ENCODE results near the gene HEATR5A. TPM values are rescaled to one million over a fixed set of nuclear protein-coding genes. Genes with fewer than 3 reads are reported as not detected.

HEATR5A gene
- total and polyA plus RNA-seq, 2 donors from 2014 or later: 8.0 to 30.4 TPM

GRCh38 chr14:31395572-31396205 lies 24.7 kb downstream of the HEATR5A start:
- no peak overlapping the region for H3K9ac ChIP-seq (ENCODE audit: low read length in 3 of 3)
- H3K4me1 ChIP-seq (ENCODE audit: control insufficient read depth in 2 of 3, insufficient read depth in 2 of 3, low read depth in 1 of 3, low read length in 3 of 3): no peaks in the 10 kb centered on the region
- H3K4me3 ChIP-seq (ENCODE audit: low read length in 3 of 3): no peak overlapping the region
- TF ChIP-seq CTCF (IDR thresholded peaks at IDR 0.05; ENCODE audit: borderline replicate concordance, extremely low read depth, insufficient read depth): no peak
- intact Hi-C loops (cut with DNase I): no loop called here
- no peak for DNase-seq
- no peaks in the 10 kb centered on the region for H3K27me3 ChIP-seq (ENCODE audit: control insufficient read depth, insufficient read depth, low read length)
- no peaks in the 10 kb centered on the region for H3K9me3 ChIP-seq (ENCODE audit: control insufficient read depth in 2 of 3, insufficient read depth in 1 of 3, low read length in 3 of 3)
- H3K27ac ChIP-seq (ENCODE audit: low read depth in 2 of 2, low read length in 2 of 2): no peak overlapping the region
- peaks cover 0 to 10% (median 4%) of the 10 kb centered on the region in 3 donors for H3K36me3 ChIP-seq (ENCODE audit: control insufficient read depth in 2 of 3, insufficient read depth in 3 of 3, low read length in 3 of 3)
- FAIRE-seq: no peak

DNA sequence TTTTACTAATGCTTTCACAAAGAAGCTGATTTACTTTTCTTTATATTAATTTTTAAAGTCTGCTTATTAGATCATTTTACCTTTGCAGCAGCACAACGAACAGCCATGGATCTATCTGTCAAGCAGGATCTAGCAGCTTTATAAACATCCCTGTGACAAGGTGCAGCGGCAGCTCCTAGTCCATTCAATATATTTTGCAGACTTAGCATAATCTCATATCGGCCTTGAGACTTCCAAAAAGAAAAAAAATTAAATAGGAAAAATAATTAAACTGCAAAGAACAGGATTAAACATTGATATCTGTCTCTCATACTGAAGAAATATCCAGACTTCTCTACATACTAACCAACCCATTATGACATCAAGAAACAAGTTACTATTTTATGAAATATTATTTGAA lies 25.2 kb downstream of the HEATR5A start:
- Histone ChIP-seq H3K9me3 (ENCODE audit: control insufficient read depth in 2 of 3, insufficient read depth in 1 of 3, low read length in 3 of 3) (no peaks in the 10 kb centered on the region), H3K27me3 (ENCODE audit: control insufficient read depth, insufficient read depth, low read length) (no peaks in the 10 kb centered on the region), H3K4me3 (ENCODE audit: low read length in 3 of 3) (no peak overlapping the region), H3K4me1 (ENCODE audit: control insufficient read depth in 2 of 3, insufficient read depth in 2 of 3, low read depth in 1 of 3, low read length in 3 of 3) (no peaks in the 10 kb centered on the region), H3K9ac (ENCODE audit: low read length in 3 of 3) (no peak overlapping the region), H3K36me3 (ENCODE audit: control insufficient read depth in 2 of 3, insufficient read depth in 3 of 3, low read length in 3 of 3) (peaks cover 0 to 10% (median 3%) of the 10 kb centered on the region in 3 donors), H3K27ac (ENCODE audit: low read depth in 2 of 2, low read length in 2 of 2) (no peak overlapping the region)
- FAIRE-seq (no peak), DNase-seq (no peak)
- intact Hi-C loops (cut with DNase I): no loop called here
- TF ChIP-seq CTCF (IDR thresholded peaks at IDR 0.05; ENCODE audit: borderline replicate concordance, extremely low read depth, insufficient read depth): no peak

DNA sequence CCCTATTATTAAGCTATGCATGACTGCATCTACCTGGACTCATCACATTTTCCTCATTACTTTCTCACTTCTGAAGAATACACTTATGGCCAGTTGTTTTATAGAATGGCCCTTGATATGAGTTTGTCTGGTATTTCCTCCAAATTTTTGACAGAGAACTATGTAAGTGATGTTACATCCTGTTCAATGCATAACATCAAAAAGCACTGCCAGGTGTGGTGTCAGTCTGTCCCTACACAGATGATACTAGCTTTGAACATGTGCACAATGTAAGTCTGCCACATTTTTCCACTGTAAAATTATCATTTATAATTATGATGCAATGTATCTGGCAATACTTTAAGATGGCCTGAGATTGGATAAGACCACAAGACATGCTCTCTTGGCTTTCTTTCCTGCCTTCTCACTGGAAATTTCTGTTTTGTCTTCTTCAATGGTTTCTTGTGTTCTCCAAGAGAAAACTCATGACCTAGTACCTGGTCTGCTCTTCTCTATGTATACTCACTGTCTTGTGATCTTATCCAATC lies 28.3 kb downstream of the HEATR5A start:
- no peak overlapping the region for H3K27ac ChIP-seq (ENCODE audit: low read depth in 2 of 2, low read length in 2 of 2)
- DNase-seq (no peak), FAIRE-seq (no peak)
- H3K4me1 ChIP-seq (ENCODE audit: control insufficient read depth in 2 of 3, insufficient read depth in 2 of 3, low read depth in 1 of 3, low read length in 3 of 3): no peaks in the 10 kb centered on the region
- H3K9ac ChIP-seq (ENCODE audit: low read length in 3 of 3): no peak overlapping the region
- H3K36me3 ChIP-seq (ENCODE audit: control insufficient read depth in 2 of 3, insufficient read depth in 3 of 3, low read length in 3 of 3): peaks cover 0 to 4% (median 4%) of the 10 kb centered on the region in 3 donors
- H3K4me3 ChIP-seq (ENCODE audit: low read length in 3 of 3): no peak overlapping the region
- no peak for TF ChIP-seq CTCF (IDR thresholded peaks at IDR 0.05; ENCODE audit: borderline replicate concordance, extremely low read depth, insufficient read depth)
- no peaks in the 10 kb centered on the region for H3K27me3 ChIP-seq (ENCODE audit: control insufficient read depth, insufficient read depth, low read length)
- no peaks in the 10 kb centered on the region for H3K9me3 ChIP-seq (ENCODE audit: control insufficient read depth in 2 of 3, insufficient read depth in 1 of 3, low read length in 3 of 3)
- intact Hi-C loops (cut with DNase I): no loop called here

All from kidney (tissue), 14 donors.